ENCODE data around the gene CUEDC1.
A peak's percentile ranks its signal among the peaks of the same experiment; 100 is the strongest.

The CUEDC1 gene, protein sequence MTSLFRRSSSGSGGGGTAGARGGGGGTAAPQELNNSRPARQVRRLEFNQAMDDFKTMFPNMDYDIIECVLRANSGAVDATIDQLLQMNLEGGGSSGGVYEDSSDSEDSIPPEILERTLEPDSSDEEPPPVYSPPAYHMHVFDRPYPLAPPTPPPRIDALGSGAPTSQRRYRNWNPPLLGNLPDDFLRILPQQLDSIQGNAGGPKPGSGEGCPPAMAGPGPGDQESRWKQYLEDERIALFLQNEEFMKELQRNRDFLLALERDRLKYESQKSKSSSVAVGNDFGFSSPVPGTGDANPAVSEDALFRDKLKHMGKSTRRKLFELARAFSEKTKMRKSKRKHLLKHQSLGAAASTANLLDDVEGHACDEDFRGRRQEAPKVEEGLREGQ

DNA sequence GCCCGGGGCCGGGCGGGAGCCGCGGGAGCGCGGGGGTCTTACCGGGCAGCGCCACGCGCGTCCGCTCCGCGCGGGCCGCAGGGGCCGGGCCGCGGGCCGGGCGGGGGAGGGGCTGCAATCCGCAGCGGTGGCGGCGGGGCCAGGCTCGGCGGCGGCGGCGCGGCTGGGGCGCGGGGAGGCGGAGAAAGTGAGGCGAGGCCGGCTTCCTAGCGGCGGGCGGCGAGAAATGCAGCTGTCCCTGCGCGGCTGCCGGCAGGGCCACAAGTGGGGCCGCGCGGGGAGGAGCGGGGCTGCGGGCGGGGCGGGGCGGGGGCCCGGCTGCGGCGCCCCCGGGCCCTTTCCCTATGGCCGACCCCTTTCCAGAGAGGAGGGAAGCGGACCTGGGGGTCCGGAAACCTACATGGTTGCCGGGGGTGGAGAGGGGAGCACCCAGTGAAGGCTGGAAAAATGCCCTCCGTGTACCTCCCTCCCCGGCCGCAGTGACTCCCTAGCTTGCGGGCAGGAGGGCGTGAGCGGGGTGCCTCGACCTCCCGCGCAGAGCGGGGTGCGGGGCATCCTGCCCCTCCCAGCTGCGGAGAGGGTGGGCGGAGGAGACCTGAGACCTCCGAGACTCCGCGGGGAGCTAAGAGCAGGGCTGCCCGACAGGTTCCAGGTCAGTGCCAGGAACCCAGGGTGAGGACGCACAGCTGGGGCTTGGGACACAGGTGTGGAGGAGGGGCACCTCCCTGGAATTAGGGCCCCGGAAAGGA lies at the start of gene CUEDC1:
CUEDC1 (minus strand) TSS at position 230 of the 749 bp plus-strand sequence. CDS start 69,848 bp downstream, outside the sequence.
- peak; percentile 54 for DNase-seq (ENCODE audit: low read depth)
- H3K4me3 ChIP-seq (ENCODE audit: low read depth, low read length) = peak within 1 kb of the TSS; percentile 48
- peak; percentile 34 for TF ChIP-seq CTCF (IDR thresholded peaks at IDR 0.05; ENCODE audit: insufficient read depth, low read depth, low read length, missing control alignments)

DNA sequence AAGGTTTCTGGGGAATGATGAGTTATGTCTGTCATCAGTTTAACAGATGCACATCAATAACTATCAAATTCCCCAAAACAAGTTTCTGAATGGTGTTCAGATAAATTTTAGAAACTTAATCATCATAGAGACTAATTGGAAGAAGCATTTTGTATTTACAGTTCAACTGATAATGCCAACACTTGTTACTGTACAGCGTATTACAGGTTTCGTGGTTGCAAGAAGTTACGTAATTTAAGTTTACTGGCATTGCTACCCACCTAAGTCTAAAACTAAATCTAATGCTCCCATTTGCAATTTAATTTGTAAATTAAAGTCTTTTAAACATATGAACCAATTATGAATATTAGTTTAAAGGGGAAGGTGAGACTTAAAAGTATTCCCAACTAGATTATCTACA lies 48.8 kb upstream of the CUEDC1 start:
- peak overlapping the region; percentile 89 for H3K4me3 ChIP-seq (ENCODE audit: low read depth, low read length)

GRCh38 chr17:58002973-58003372 lies 47.8 kb upstream of the CUEDC1 start:
- DNase-seq (ENCODE audit: low read depth) = no peak
- no peak for TF ChIP-seq CTCF (IDR thresholded peaks at IDR 0.05; ENCODE audit: insufficient read depth, low read depth, low read length, missing control alignments)

More for the DNA sequence above, 48.8 kb upstream of the CUEDC1 start:
- DNase-seq (ENCODE audit: low read depth) = no peak
- no peak for TF ChIP-seq CTCF (IDR thresholded peaks at IDR 0.05; ENCODE audit: insufficient read depth, low read depth, low read length, missing control alignments)

GRCh38 chr17:58002154-58002948 lies 47.1 kb upstream of the CUEDC1 start:
- no peak for TF ChIP-seq CTCF (IDR thresholded peaks at IDR 0.05; ENCODE audit: insufficient read depth, low read depth, low read length, missing control alignments)
- no peak overlapping the region for H3K4me3 ChIP-seq (ENCODE audit: low read depth, low read length)
- DNase-seq (ENCODE audit: low read depth) = no peak

More at GRCh38 chr17:58002973-58003372, 47.8 kb upstream of the CUEDC1 start:
- no peak overlapping the region for H3K4me3 ChIP-seq (ENCODE audit: low read depth, low read length)

- H3K4me3 ChIP-seq (ENCODE audit: low read depth, low read length) = no peak overlapping the region
Observed at GRCh38 chr17:58001461-58002124, 46.4 kb upstream of the CUEDC1 start.

More at GRCh38 chr17:58001461-58002124, 46.4 kb upstream of the CUEDC1 start:
- no peak for DNase-seq (ENCODE audit: low read depth)
- no peak for TF ChIP-seq CTCF (IDR thresholded peaks at IDR 0.05; ENCODE audit: insufficient read depth, low read depth, low read length, missing control alignments)
